HUES64 (cell line): ENCODE data around the gene CCL21.
"Not testable (repeated sequence)": the region's sequence is repeated elsewhere in the genome, so short reads cannot be mapped to it uniquely, and the experiment has no call there.

ENCODE experiments used
- H3K27ac ChIP-seq: 2 replicates; pipeline ENCODE4 v1.7.0; 2013; ENCODE audit warnings: low read depth, low read length, inconsistent platforms
- H3K27me3 ChIP-seq: 2 replicates; pipeline ENCODE4 v1.6.1; 2013; ENCODE audit warnings: mild to moderate bottlenecking, low read length; ENCODE audit not compliant: insufficient read depth
- H3K36me3 ChIP-seq: 2 replicates; pipeline ENCODE4 v1.6.1; 2013; ENCODE audit warnings: mild to moderate bottlenecking, low read length; ENCODE audit not compliant: insufficient read depth
- H3K4me1 ChIP-seq: 2 replicates; pipeline ENCODE4 v1.6.1; 2013; ENCODE audit warnings: mild to moderate bottlenecking, low read length, moderate library complexity; ENCODE audit not compliant: insufficient read depth
- H3K4me3 ChIP-seq: 2 replicates; pipeline ENCODE4 v1.5.1; 2013; ENCODE audit warnings: mild to moderate bottlenecking, low read length, moderate library complexity
- H3K9ac ChIP-seq: 2 replicates; pipeline ENCODE4 v1.6.1; 2013; ENCODE audit warnings: mild to moderate bottlenecking, low read depth, low read length
- H3K9me3 ChIP-seq: 2 replicates; pipeline ENCODE4 v1.6.1; 2013; ENCODE audit warnings: low read depth, low read length; ENCODE audit not compliant: insufficient read depth
- WGBS: fragments of 150-250, 120-280 bp; methylation state at CpG from one replicate; pipeline ENCODE4 v1.1.7; 2013; ENCODE audit warnings: missing lambda C conversion rate; 5-methylcytosine and 5-hydroxymethylcytosine counted together

The CCL21 gene

GRCh38 chr9:34732478-34732877 lies 22.5 kb upstream of the CCL21 start:
- WGBS, result 91% methylated on average over 1 of the region's 1 CpG

DNA sequence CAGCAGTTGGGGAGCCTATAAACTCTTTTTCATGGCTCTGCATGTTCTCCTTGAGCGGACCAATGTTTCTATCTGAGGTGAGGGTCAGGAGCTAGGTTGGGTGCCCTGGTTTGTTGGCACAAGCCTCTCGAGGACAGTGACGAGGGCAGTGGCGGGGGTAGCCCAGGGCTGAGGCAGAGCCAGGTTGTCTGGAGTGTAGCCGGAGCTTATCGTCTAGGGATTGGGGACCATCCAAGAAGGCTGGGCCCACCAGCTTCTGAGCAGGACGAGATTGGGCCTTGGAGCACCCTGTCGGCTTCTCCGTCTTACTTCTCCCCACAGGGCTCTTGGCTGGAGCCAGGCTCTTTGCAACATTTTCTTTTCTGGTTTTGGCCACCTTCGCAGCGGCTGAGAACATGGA lies 13.2 kb upstream of the CCL21 start:
- no peaks in the 10 kb centered on the region for H3K4me1 ChIP-seq
- H3K27me3 ChIP-seq, result no peaks in the 10 kb centered on the region
- H3K9ac ChIP-seq, result no peak overlapping the region
- H3K27ac ChIP-seq, result no peak overlapping the region
- WGBS, result 93% methylated on average over 11 of the region's 11 CpGs
- no peaks in the 10 kb centered on the region for H3K9me3 ChIP-seq
- H3K4me3 ChIP-seq, result no peak overlapping the region
- H3K36me3 ChIP-seq, result no peaks in the 10 kb centered on the region

More at GRCh38 chr9:34732478-34732877, 22.5 kb upstream of the CCL21 start:
- no peak overlapping the region for H3K4me3 ChIP-seq
- H3K36me3 ChIP-seq, result no peaks in the 10 kb centered on the region
- H3K27me3 ChIP-seq, result no peaks in the 10 kb centered on the region; the same call in 1 of the 2 replicates
- no peaks in the 10 kb centered on the region for H3K4me1 ChIP-seq
- no peak overlapping the region for H3K27ac ChIP-seq
- H3K9me3 ChIP-seq, result no peaks in the 10 kb centered on the region
- H3K9ac ChIP-seq, result no peak overlapping the region

DNA sequence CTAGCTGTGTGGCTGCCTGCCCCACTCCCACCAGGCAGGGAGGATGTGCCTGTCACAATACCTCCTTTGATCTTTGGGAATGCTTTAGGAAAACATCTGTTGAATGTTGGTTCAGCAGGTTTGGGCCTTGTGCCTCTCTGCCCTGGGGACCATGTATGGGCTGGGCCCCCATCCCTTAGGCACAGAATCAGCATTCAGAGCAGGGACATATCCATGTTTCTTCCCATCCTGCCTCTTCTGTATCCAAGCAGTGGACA lies 9.8 kb upstream of the CCL21 start:
- H3K27ac ChIP-seq, H3K36me3 ChIP-seq, H3K4me3 ChIP-seq, H3K9ac ChIP-seq, H3K27me3 ChIP-seq, H3K9me3 ChIP-seq, H3K4me1 ChIP-seq: not testable (repeated sequence)

GRCh38 chr9:34719021-34719768 lies 9.3 kb upstream of the CCL21 start:
- no peaks in the 10 kb centered on the region for H3K27me3 ChIP-seq
- WGBS, result 78% methylated on average over 8 of the region's 8 CpGs
- no peak overlapping the region for H3K9ac ChIP-seq
- no peaks in the 10 kb centered on the region for H3K36me3 ChIP-seq
- no peaks in the 10 kb centered on the region for H3K9me3 ChIP-seq
- H3K27ac ChIP-seq, result no peak overlapping the region
- H3K4me1 ChIP-seq, result no peaks in the 10 kb centered on the region
- no peak overlapping the region for H3K4me3 ChIP-seq

- Histone ChIP-seq H3K9ac (no peak overlapping the region), H3K4me1 (no peaks in the 10 kb centered on the region), H3K27me3 (no peaks in the 10 kb centered on the region), H3K27ac (no peak overlapping the region), H3K36me3 (no peaks in the 10 kb centered on the region), H3K9me3 (no peaks in the 10 kb centered on the region), H3K4me3 (no peak overlapping the region)
- WGBS, result 96% methylated on average over 3 of the region's 3 CpGs
Observed at GRCh38 chr9:34717996-34718614, 8.2 kb upstream of the CCL21 start.

- Histone ChIP-seq H3K27me3 (no peaks in the 10 kb centered on the region), H3K36me3 (no peaks in the 10 kb centered on the region), H3K27ac (no peak overlapping the region), H3K9ac (no peak overlapping the region), H3K4me3 (no peak overlapping the region), H3K9me3 (no peaks in the 10 kb centered on the region), H3K4me1 (no peaks in the 10 kb centered on the region)
- WGBS, result 81% methylated on average over 4 of the region's 4 CpGs
Observed at GRCh38 chr9:34716711-34717110, 6.8 kb upstream of the CCL21 start.

GRCh38 chr9:34715639-34716215 lies 5.8 kb upstream of the CCL21 start:
- 91% methylated on average over 7 of the region's 7 CpGs for WGBS
- no peaks in the 10 kb centered on the region for H3K36me3 ChIP-seq
- H3K27me3 ChIP-seq, result no peaks in the 10 kb centered on the region
- no peak overlapping the region for H3K4me3 ChIP-seq
- H3K4me1 ChIP-seq, result no peaks in the 10 kb centered on the region
- no peak overlapping the region for H3K27ac ChIP-seq
- H3K9me3 ChIP-seq, result no peaks in the 10 kb centered on the region
- no peak overlapping the region for H3K9ac ChIP-seq

- no peaks in the 10 kb centered on the region for H3K36me3 ChIP-seq
- no peaks in the 10 kb centered on the region for H3K9me3 ChIP-seq
- H3K27me3 ChIP-seq, result no peaks in the 10 kb centered on the region
- H3K4me1 ChIP-seq, result no peaks in the 10 kb centered on the region
- no peak overlapping the region for H3K9ac ChIP-seq
- H3K4me3 ChIP-seq, result no peak overlapping the region
- no peak overlapping the region for H3K27ac ChIP-seq
Observed at GRCh38 chr9:34714007-34714406, 4.1 kb upstream of the CCL21 start.

DNA sequence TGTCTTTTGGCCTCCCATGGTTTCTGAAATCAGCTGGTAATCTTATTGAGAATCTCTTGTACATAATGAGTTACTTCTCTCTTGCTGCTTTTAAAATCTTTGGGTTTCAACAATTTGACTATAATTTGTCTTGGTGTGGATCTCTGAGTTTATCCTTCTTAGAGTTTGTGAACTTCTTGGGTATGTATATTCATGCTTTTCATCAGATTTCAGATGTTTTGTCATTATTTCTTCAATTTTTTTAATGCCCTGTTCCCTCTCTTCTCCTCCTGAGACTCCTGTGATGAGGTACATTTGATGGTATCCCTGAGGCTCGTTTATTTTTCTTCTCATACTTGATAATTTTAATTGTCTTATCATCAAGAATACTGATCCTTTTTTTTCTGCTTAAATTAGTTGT lies 2.2 kb upstream of the CCL21 start:
- Histone ChIP-seq H3K4me1 (no peaks in the 10 kb centered on the region), H3K9ac (no peak overlapping the region), H3K27me3 (no peaks in the 10 kb centered on the region), H3K4me3 (no peak overlapping the region), H3K27ac (no peak overlapping the region), H3K9me3 (no peaks in the 10 kb centered on the region), H3K36me3 (no peaks in the 10 kb centered on the region)
- WGBS, result no CpG with 5 or more reads among the region's 1 CpG

DNA sequence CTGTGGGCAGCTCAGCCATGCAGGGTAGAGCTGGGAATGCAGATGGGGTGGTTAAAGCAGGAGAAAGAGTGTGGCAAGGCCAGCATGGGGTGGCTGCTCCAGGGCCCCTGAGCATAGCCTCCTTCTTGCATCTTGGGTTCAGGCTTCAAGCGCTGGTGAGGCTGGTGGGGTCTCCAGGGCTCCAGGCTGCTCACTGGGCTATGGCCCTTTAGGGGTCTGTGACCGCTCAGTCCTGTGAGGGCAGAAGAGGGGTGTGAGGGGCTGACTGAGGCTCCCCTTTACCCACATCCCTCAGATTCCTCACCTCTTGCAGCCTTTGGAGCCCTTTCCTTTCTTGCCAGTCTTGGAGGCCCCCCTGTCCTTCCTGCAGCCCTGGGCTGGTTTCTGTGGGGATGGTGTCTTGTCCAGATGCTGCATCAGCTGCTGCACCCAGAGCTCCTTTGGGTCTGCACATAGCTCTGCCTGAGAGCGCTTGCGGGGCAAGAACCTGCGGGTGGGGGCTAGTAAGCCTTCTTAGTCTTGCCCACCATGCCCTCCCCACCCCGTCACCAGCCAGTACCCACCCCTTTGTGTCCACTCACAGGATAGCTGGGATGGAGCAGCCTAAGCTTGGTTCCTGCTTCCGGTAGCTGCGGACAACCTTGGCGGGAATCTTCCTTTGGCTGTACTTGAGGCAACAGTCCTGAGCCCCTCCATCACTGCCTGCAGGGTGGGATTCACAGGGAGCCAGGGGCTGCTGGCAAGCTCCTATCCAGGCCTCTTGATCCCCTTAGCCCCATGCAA lies 549 bp downstream of the CCL21 start:
- H3K27ac ChIP-seq, result no peak overlapping the region
- H3K9me3 ChIP-seq, result no peaks in the 10 kb centered on the region
- H3K4me1 ChIP-seq, result no peaks in the 10 kb centered on the region
- H3K4me3 ChIP-seq, result no peak overlapping the region
- WGBS, result 96% methylated on average over 8 of the region's 9 CpGs
- H3K27me3 ChIP-seq, result no peaks in the 10 kb centered on the region
- no peak overlapping the region for H3K9ac ChIP-seq
- no peaks in the 10 kb centered on the region for H3K36me3 ChIP-seq

DNA sequence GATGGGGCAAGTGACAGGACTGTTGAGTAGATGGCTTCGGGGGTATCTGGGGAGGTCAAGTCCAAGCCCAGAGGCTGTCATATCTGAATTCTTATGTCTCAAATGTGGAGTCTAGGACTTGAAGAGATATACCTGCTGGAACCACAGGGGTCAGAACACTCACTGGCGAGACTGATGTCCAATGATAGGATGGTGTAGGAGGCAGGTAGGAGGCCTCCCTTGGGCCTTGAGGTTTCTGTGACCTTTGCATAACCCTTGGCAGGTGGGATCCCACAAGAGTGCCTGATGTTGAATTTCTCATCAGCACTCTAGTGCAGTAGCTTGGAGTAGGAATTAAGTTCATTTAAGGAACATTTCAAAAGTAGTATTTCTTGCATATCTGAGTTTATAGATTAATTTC lies 2.8 kb downstream of the CCL21 start:
- H3K9me3 ChIP-seq, result no peaks in the 10 kb centered on the region
- H3K27me3 ChIP-seq, result no peaks in the 10 kb centered on the region
- H3K36me3 ChIP-seq, result no peaks in the 10 kb centered on the region
- WGBS, result 87% methylated on average over 2 of the region's 2 CpGs
- H3K4me3 ChIP-seq, result no peak overlapping the region
- no peak overlapping the region for H3K27ac ChIP-seq
- H3K4me1 ChIP-seq, result no peaks in the 10 kb centered on the region
- no peak overlapping the region for H3K9ac ChIP-seq
